Fibroblast of lung (primary cell): Measurements from ENCODE around the gene RRH. TPM values are rescaled to one million over a fixed set of nuclear protein-coding genes. Genes with fewer than 3 reads are reported as not detected.

Experiments used
- DNase-seq, 2 donors: peaks; one replicate each; pipeline versions ENCODE4 v3.0.0 to v3.0.0-alpha.2; 2010; ENCODE audit warnings: low read depth in 2 of 2
- H2AFZ ChIP-seq: 2 replicates; pipeline ENCODE4 v1.5.1; 2012; ENCODE audit warnings: low read length, control low read depth, inconsistent platforms
- H3K27ac ChIP-seq: 2 replicates; pipeline ENCODE4 v1.5.1; 2011; ENCODE audit warnings: low read length, control low read depth; ENCODE audit not compliant: insufficient read depth
- H3K27me3 ChIP-seq: 2 replicates; pipeline ENCODE4 v1.5.1; 2011; ENCODE audit warnings: mild to moderate bottlenecking, low read length; ENCODE audit not compliant: control insufficient read depth, insufficient read depth
- H3K36me3 ChIP-seq: 2 replicates; pipeline ENCODE4 v1.5.1; 2011; ENCODE audit warnings: low read length; ENCODE audit not compliant: control insufficient read depth, insufficient read depth
- H3K4me1 ChIP-seq: 2 replicates; pipeline ENCODE4 v1.5.1; 2011; ENCODE audit warnings: low read length; ENCODE audit not compliant: control insufficient read depth, insufficient read depth; ENCODE audit errors: extremely low read depth
- H3K4me2 ChIP-seq: 2 replicates; pipeline ENCODE4 v1.5.1; 2011; ENCODE audit warnings: low read length, control low read depth; ENCODE audit not compliant: insufficient read depth; ENCODE audit errors: extremely low read depth
- H3K4me3 ChIP-seq, 4 experiments: fragments of 200-600 bp in 1 of 4; sonication (generic) in 1 of 4; replicated peaks in 1 of 4; 2 replicates each; pipeline ENCODE4 v1.5.1; 2011 to 2016; ENCODE audit warnings: low read length in 4 of 4, low read depth in 3 of 4, mild to moderate bottlenecking in 3 of 4, control low read depth in 2 of 4, inconsistent platforms in 1 of 4, mixed read lengths in 1 of 4; ENCODE audit not compliant: insufficient read depth in 1 of 4; ENCODE audit errors: control extremely low read depth in 1 of 4
- H3K79me2 ChIP-seq: 2 replicates; pipeline ENCODE4 v1.5.1; 2012; ENCODE audit warnings: mild to moderate bottlenecking, low read length, inconsistent platforms; ENCODE audit not compliant: control insufficient read depth, insufficient read depth
- H3K9ac ChIP-seq: 2 replicates; pipeline ENCODE4 v1.5.1; 2011; ENCODE audit warnings: mild to moderate bottlenecking, low read length, control low read depth; ENCODE audit not compliant: insufficient read depth
- H3K9me3 ChIP-seq: 2 replicates; pipeline ENCODE4 v1.5.1; 2012; ENCODE audit warnings: low read depth, low read length; ENCODE audit not compliant: control insufficient read depth, insufficient read depth
- H4K20me1 ChIP-seq: 2 replicates; pipeline ENCODE4 v1.5.1; 2011; ENCODE audit warnings: low read length; ENCODE audit not compliant: control insufficient read depth, insufficient read depth; ENCODE audit errors: extremely low read depth
- EZH2 ChIP-seq: IDR thresholded peaks from 2 replicates; pipeline ENCODE4 v1.5.1; 2012; ENCODE audit warnings: low read length, control low read depth, mild to moderate bottlenecking; ENCODE audit errors: missing control alignments
- polyA plus RNA-seq, 2 donors: library from polyadenylated mRNA; depleted of rRNA in 1 of 2; stranded (reverse) in 1 of 2; unstranded in 1 of 2; fragments of >200 nt; gene quantifications; 2 replicates each; pipeline ENCODE4 v1.2.1, GENCODE V29; 2011 to 2012; ENCODE audit warnings: missing spikeins in 1 of 2
- total RNA-seq: library from RNA; depleted of rRNA; stranded (reverse); fragments of >200 nt; gene quantifications from 2 replicates; pipeline ENCODE4 v1.2.1, GENCODE V29; 2014
- TF ChIP-seq, protein P1 (sequence below), 2 donors: IDR thresholded peaks in 1 of 2; conservative IDR thresholded peaks in 1 of 2; 1 replicate in 1 of 2; 2 replicates in 1 of 2; pipeline ENCODE4 v1.5.1; 2011 to 2012; ENCODE audit warnings: low read length in 2 of 2, control low read depth in 1 of 2, inconsistent platforms in 1 of 2, low read depth in 1 of 2, mild to moderate bottlenecking in 1 of 2

RRH gene
- total and polyA plus RNA-seq, 2 donors (not counting 1 experiment from before 2014, with no cell fraction given): under 0.01 to 0.08 TPM

GRCh38 chr4:109801099-109801789 lies 26.5 kb upstream of the RRH start:
- Histone ChIP-seq H4K20me1 (no peaks in the 10 kb centered on the region), H3K9ac (no peak overlapping the region), H3K79me2 (no peaks in the 10 kb centered on the region), H2AFZ (no peak overlapping the region), H3K4me2 (no peak overlapping the region), H3K4me3 (peak overlapping the region in 1 of 4 experiments; percentile 1), H3K27ac (no peak overlapping the region), H3K36me3 (no peaks in the 10 kb centered on the region), H3K9me3 (no peaks in the 10 kb centered on the region), H3K27me3 (peaks cover 2% of the 10 kb centered on the region), H3K4me1 (no peaks in the 10 kb centered on the region)
- DNase-seq: no peak
- TF ChIP-seq, protein P1, sequence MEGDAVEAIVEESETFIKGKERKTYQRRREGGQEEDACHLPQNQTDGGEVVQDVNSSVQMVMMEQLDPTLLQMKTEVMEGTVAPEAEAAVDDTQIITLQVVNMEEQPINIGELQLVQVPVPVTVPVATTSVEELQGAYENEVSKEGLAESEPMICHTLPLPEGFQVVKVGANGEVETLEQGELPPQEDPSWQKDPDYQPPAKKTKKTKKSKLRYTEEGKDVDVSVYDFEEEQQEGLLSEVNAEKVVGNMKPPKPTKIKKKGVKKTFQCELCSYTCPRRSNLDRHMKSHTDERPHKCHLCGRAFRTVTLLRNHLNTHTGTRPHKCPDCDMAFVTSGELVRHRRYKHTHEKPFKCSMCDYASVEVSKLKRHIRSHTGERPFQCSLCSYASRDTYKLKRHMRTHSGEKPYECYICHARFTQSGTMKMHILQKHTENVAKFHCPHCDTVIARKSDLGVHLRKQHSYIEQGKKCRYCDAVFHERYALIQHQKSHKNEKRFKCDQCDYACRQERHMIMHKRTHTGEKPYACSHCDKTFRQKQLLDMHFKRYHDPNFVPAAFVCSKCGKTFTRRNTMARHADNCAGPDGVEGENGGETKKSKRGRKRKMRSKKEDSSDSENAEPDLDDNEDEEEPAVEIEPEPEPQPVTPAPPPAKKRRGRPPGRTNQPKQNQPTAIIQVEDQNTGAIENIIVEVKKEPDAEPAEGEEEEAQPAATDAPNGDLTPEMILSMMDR (conservative IDR thresholded peaks at IDR 0.05 in 1 of 2, IDR thresholded peaks at IDR 0.05 in 1 of 2; ENCODE audit: low read depth in 1 of 2, low read length in 2 of 2): no peak
- no peak for TF ChIP-seq EZH2

DNA sequence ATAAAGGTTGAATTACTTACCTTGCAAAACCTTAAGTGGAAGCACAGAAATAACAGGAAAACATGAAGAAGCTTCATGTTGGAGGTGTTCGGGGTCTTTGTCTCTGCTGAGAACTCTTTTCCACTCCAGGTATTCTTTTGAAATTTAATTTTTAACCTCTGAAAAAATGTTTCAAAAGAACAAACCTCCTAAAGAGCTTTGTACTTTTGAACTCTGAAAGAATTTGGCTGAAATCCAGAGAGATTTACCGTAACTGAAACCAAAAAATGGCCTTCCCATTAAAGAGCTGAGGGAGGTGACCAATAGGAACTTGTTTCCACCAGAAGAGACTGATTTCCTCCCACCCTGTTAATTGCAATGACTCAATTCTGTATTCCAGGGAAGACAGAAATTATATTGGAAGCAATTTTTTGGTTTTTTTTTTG lies 25.9 kb upstream of the RRH start, which contains the start of gene CFI:
Gene CFI (minus strand): TSS at position 105 of the 425 bp plus-strand sequence. CDS start 28 bp downstream, at position 77.
- no peak within 1 kb of the TSS for H3K27ac ChIP-seq
- H3K4me1 ChIP-seq: no peaks in the 10 kb centered on the region
- peak; percentile 65 to 90 for DNase-seq
- H3K79me2 ChIP-seq: no peaks in the 10 kb centered on the region
- H3K4me2 ChIP-seq: no peak within 1 kb of the TSS
- H3K4me3 ChIP-seq: peak within 1 kb of the TSS in 1 of 4 experiments; percentile 1
- no peaks in the 10 kb centered on the region for H3K36me3 ChIP-seq
- TF ChIP-seq EZH2: no peak
- TF ChIP-seq, protein P1 (conservative IDR thresholded peaks at IDR 0.05 in 1 of 2, IDR thresholded peaks at IDR 0.05 in 1 of 2; ENCODE audit: low read depth in 1 of 2, low read length in 2 of 2): no peak
- H4K20me1 ChIP-seq: no peaks in the 10 kb centered on the region
- no peak within 1 kb of the TSS for H2AFZ ChIP-seq
- peaks cover 2% of the 10 kb centered on the region for H3K27me3 ChIP-seq
- H3K9me3 ChIP-seq: no peaks in the 10 kb centered on the region
- H3K9ac ChIP-seq: no peak within 1 kb of the TSS

GRCh38 chr4:109803924-109804571 lies 23.7 kb upstream of the RRH start:
- no peaks in the 10 kb centered on the region for H3K9me3 ChIP-seq
- no peaks in the 10 kb centered on the region for H3K36me3 ChIP-seq
- H4K20me1 ChIP-seq: no peaks in the 10 kb centered on the region
- no peak overlapping the region for H3K4me2 ChIP-seq
- no peak overlapping the region for H3K4me3 ChIP-seq
- TF ChIP-seq EZH2: no peak
- TF ChIP-seq, protein P1 (conservative IDR thresholded peaks at IDR 0.05 in 1 of 2, IDR thresholded peaks at IDR 0.05 in 1 of 2; ENCODE audit: low read depth in 1 of 2, low read length in 2 of 2): peak in 1 of 2 donors; percentile 25
- no peaks in the 10 kb centered on the region for H3K79me2 ChIP-seq
- H3K9ac ChIP-seq: no peak overlapping the region
- H2AFZ ChIP-seq: no peak overlapping the region
- H3K27ac ChIP-seq: no peak overlapping the region
- no peaks in the 10 kb centered on the region for H3K4me1 ChIP-seq
- peaks cover 1% of the 10 kb centered on the region for H3K27me3 ChIP-seq
- peak; percentile 45 to 67 for DNase-seq
